Activated naive CD8-positive, alpha-beta T cell (primary cell): Measurements from ENCODE around the gene TBC1D22A.

Experiments
- H3K27ac Mint-ChIP-seq: one replicate; pipeline ENCODE4 v1.8.0; 2021; ENCODE audit warnings: mixed read lengths
- H3K27me3 Mint-ChIP-seq: one replicate; pipeline ENCODE4 v1.8.0; 2021; ENCODE audit warnings: mixed read lengths
- H3K36me3 Mint-ChIP-seq: one replicate; pipeline ENCODE4 v1.8.0; 2021; ENCODE audit warnings: mixed read lengths
- H3K4me1 Mint-ChIP-seq: one replicate; pipeline ENCODE4 v1.8.0; 2021; ENCODE audit warnings: low read depth, mixed read lengths
- H3K4me3 Mint-ChIP-seq: one replicate; pipeline ENCODE4 v1.8.0; 2021; ENCODE audit warnings: mild to moderate bottlenecking, mixed read lengths
- H3K9me3 Mint-ChIP-seq: one replicate; pipeline ENCODE4 v1.8.0; 2021; ENCODE audit warnings: low read depth, mixed read lengths

Gene TBC1D22A

GRCh38 chr22:46860562-46860961 lies 98.1 kb downstream of the TBC1D22A start:
- no peaks in the 10 kb centered on the region for H3K4me1 Mint-ChIP-seq
- peaks cover 3% of the 10 kb centered on the region for H3K9me3 Mint-ChIP-seq
- peaks cover 5% of the 10 kb centered on the region for H3K36me3 Mint-ChIP-seq
- H3K27me3 Mint-ChIP-seq, result no peaks in the 10 kb centered on the region
- H3K27ac Mint-ChIP-seq, result no peak overlapping the region
- no peak overlapping the region for H3K4me3 Mint-ChIP-seq

GRCh38 chr22:46861468-46862367 lies 99.3 kb downstream of the TBC1D22A start:
- Mint-ChIP-seq H3K9me3 (peaks cover 3% of the 10 kb centered on the region), H3K27ac (no peak overlapping the region), H3K4me1 (no peaks in the 10 kb centered on the region)

GRCh38 chr22:46862418-46863324 lies 100.2 kb downstream of the TBC1D22A start:
- Mint-ChIP-seq H3K4me3 (no peak overlapping the region), H3K27me3 (no peaks in the 10 kb centered on the region), H3K27ac (no peak overlapping the region)

More at GRCh38 chr22:46861468-46862367, 99.3 kb downstream of the TBC1D22A start:
- H3K27me3 Mint-ChIP-seq, result no peaks in the 10 kb centered on the region
- H3K36me3 Mint-ChIP-seq, result peaks cover 12% of the 10 kb centered on the region
- H3K4me3 Mint-ChIP-seq, result no peak overlapping the region

GRCh38 chr22:46863794-46864193 lies 101.3 kb downstream of the TBC1D22A start:
- Mint-ChIP-seq H3K27me3 (no peaks in the 10 kb centered on the region), H3K4me3 (no peak overlapping the region), H3K27ac (no peak overlapping the region), H3K9me3 (peaks cover 7% of the 10 kb centered on the region), H3K4me1 (no peaks in the 10 kb centered on the region), H3K36me3 (peaks cover 19% of the 10 kb centered on the region)

More at GRCh38 chr22:46862418-46863324, 100.2 kb downstream of the TBC1D22A start:
- Mint-ChIP-seq H3K9me3 (peaks cover 3% of the 10 kb centered on the region), H3K4me1 (no peaks in the 10 kb centered on the region), H3K36me3 (peaks cover 18% of the 10 kb centered on the region)

GRCh38 chr22:46864314-46865051 lies 102.0 kb downstream of the TBC1D22A start:
- peaks cover 25% of the 10 kb centered on the region for H3K36me3 Mint-ChIP-seq
- no peak overlapping the region for H3K27ac Mint-ChIP-seq
- no peak overlapping the region for H3K4me3 Mint-ChIP-seq
- H3K9me3 Mint-ChIP-seq, result peaks cover 13% of the 10 kb centered on the region
- no peaks in the 10 kb centered on the region for H3K27me3 Mint-ChIP-seq
- H3K4me1 Mint-ChIP-seq, result no peaks in the 10 kb centered on the region

GRCh38 chr22:46865052-46865434 lies 102.6 kb downstream of the TBC1D22A start:
- Mint-ChIP-seq H3K4me1 (no peaks in the 10 kb centered on the region), H3K27me3 (no peaks in the 10 kb centered on the region), H3K27ac (no peak overlapping the region), H3K4me3 (no peak overlapping the region), H3K36me3 (peaks cover 29% of the 10 kb centered on the region), H3K9me3 (peaks cover 13% of the 10 kb centered on the region)

GRCh38 chr22:46865642-46866041 lies 103.2 kb downstream of the TBC1D22A start:
- H3K27ac Mint-ChIP-seq, result no peak overlapping the region
- no peak overlapping the region for H3K4me3 Mint-ChIP-seq
- no peaks in the 10 kb centered on the region for H3K4me1 Mint-ChIP-seq
- H3K36me3 Mint-ChIP-seq, result peaks cover 33% of the 10 kb centered on the region
- H3K27me3 Mint-ChIP-seq, result no peaks in the 10 kb centered on the region
- H3K9me3 Mint-ChIP-seq, result peaks cover 15% of the 10 kb centered on the region

- Mint-ChIP-seq H3K27me3 (no peaks in the 10 kb centered on the region), H3K27ac (no peak overlapping the region), H3K4me1 (no peaks in the 10 kb centered on the region), H3K4me3 (no peak overlapping the region), H3K9me3 (peaks cover 20% of the 10 kb centered on the region), H3K36me3 (peaks cover 42% of the 10 kb centered on the region)
These were observed 104.1 kb downstream of the TBC1D22A start for GRCh38 chr22:46866591-46866990.

- no peaks in the 10 kb centered on the region for H3K27me3 Mint-ChIP-seq
- no peak overlapping the region for H3K27ac Mint-ChIP-seq
- H3K4me1 Mint-ChIP-seq, result no peaks in the 10 kb centered on the region
- no peak overlapping the region for H3K4me3 Mint-ChIP-seq
- peaks cover 45% of the 10 kb centered on the region for H3K36me3 Mint-ChIP-seq
- peaks cover 20% of the 10 kb centered on the region for H3K9me3 Mint-ChIP-seq
These were observed 104.7 kb downstream of the TBC1D22A start for GRCh38 chr22:46867106-46867505.

GRCh38 chr22:46869329-46869728 lies 106.9 kb downstream of the TBC1D22A start:
- Mint-ChIP-seq H3K9me3 (peaks cover 26% of the 10 kb centered on the region), H3K4me1 (peaks cover 10% of the 10 kb centered on the region), H3K27me3 (no peaks in the 10 kb centered on the region), H3K27ac (no peak overlapping the region), H3K4me3 (no peak overlapping the region), H3K36me3 (peaks cover 53% of the 10 kb centered on the region)

- Mint-ChIP-seq H3K4me1 (peaks cover 10% of the 10 kb centered on the region), H3K27me3 (no peaks in the 10 kb centered on the region), H3K27ac (no peak overlapping the region), H3K9me3 (peaks cover 26% of the 10 kb centered on the region), H3K4me3 (no peak overlapping the region), H3K36me3 (peaks cover 52% of the 10 kb centered on the region)
These were observed 107.5 kb downstream of the TBC1D22A start for GRCh38 chr22:46869831-46870441.

GRCh38 chr22:46871826-46872225 lies 109.4 kb downstream of the TBC1D22A start:
- Mint-ChIP-seq H3K9me3 (peaks cover 23% of the 10 kb centered on the region), H3K4me1 (peaks cover 17% of the 10 kb centered on the region), H3K27ac (no peak overlapping the region), H3K4me3 (no peak overlapping the region), H3K36me3 (peaks cover 42% of the 10 kb centered on the region), H3K27me3 (no peaks in the 10 kb centered on the region)

- no peaks in the 10 kb centered on the region for H3K27me3 Mint-ChIP-seq
- no peak overlapping the region for H3K4me3 Mint-ChIP-seq
- peaks cover 25% of the 10 kb centered on the region for H3K36me3 Mint-ChIP-seq
- no peak overlapping the region for H3K27ac Mint-ChIP-seq
- H3K4me1 Mint-ChIP-seq, result peaks cover 31% of the 10 kb centered on the region
- peaks cover 13% of the 10 kb centered on the region for H3K9me3 Mint-ChIP-seq
These were observed 112.6 kb downstream of the TBC1D22A start for GRCh38 chr22:46875089-46875488.

GRCh38 chr22:46876357-46876934 lies 114.0 kb downstream of the TBC1D22A start:
- Mint-ChIP-seq H3K36me3 (peaks cover 16% of the 10 kb centered on the region), H3K9me3 (peaks cover 6% of the 10 kb centered on the region), H3K27ac (no peak overlapping the region), H3K4me3 (no peak overlapping the region), H3K4me1 (peaks cover 31% of the 10 kb centered on the region), H3K27me3 (no peaks in the 10 kb centered on the region)
